HUES48 (cell line): ENCODE data around the gene PPIL6.

Experiments
- H3K27ac ChIP-seq: one replicate; pipeline ENCODE4 v1.7.0; 2013; ENCODE audit warnings: low read depth, low read length, inconsistent platforms
- H3K27me3 ChIP-seq: 2 replicates; pipeline ENCODE4 v1.6.1; 2013; ENCODE audit warnings: mild to moderate bottlenecking, low read length; ENCODE audit not compliant: control insufficient read depth, insufficient read depth
- H3K36me3 ChIP-seq: 2 replicates; pipeline ENCODE4 v1.6.1; 2013; ENCODE audit warnings: low read length; ENCODE audit not compliant: control insufficient read depth, insufficient read depth
- H3K4me1 ChIP-seq: 2 replicates; pipeline ENCODE4 v1.6.1; 2013; ENCODE audit warnings: mild to moderate bottlenecking, low read length; ENCODE audit not compliant: control insufficient read depth, insufficient read depth
- H3K4me3 ChIP-seq: 2 replicates; pipeline ENCODE4 v1.5.1; 2013; ENCODE audit warnings: mild to moderate bottlenecking, low read depth, low read length
- H3K9ac ChIP-seq: 2 replicates; pipeline ENCODE4 v1.6.1; 2013; ENCODE audit warnings: mild to moderate bottlenecking, low read depth, low read length, moderate library complexity
- H3K9me3 ChIP-seq: 2 replicates; pipeline ENCODE4 v1.6.1; 2013; ENCODE audit warnings: low read length; ENCODE audit not compliant: control insufficient read depth, insufficient read depth

The PPIL6 gene

GRCh38 chr6:109428889-109429477 is 11.4 kb downstream of the PPIL6 start:
- Histone ChIP-seq H3K27ac (no peak overlapping the region), H3K36me3 (no peaks in the 10 kb centered on the region), H3K4me3 (no peak overlapping the region), H3K9me3 (no peaks in the 10 kb centered on the region), H3K9ac (no peak overlapping the region), H3K4me1 (no peaks in the 10 kb centered on the region), H3K27me3 (no peaks in the 10 kb centered on the region)

- no peaks in the 10 kb centered on the region for H3K27me3 ChIP-seq
- no peaks in the 10 kb centered on the region for H3K9me3 ChIP-seq
- H3K4me1 ChIP-seq: no peaks in the 10 kb centered on the region
- H3K9ac ChIP-seq: no peak overlapping the region
- no peak overlapping the region for H3K4me3 ChIP-seq
- no peaks in the 10 kb centered on the region for H3K36me3 ChIP-seq
- H3K27ac ChIP-seq: no peak overlapping the region
Measured at GRCh38 chr6:109424946-109425345, 15.5 kb downstream of the PPIL6 start.

- no peaks in the 10 kb centered on the region for H3K4me1 ChIP-seq
- H3K4me3 ChIP-seq: no peak overlapping the region
- no peaks in the 10 kb centered on the region for H3K36me3 ChIP-seq
- H3K27me3 ChIP-seq: no peaks in the 10 kb centered on the region
- no peaks in the 10 kb centered on the region for H3K9me3 ChIP-seq
- no peak overlapping the region for H3K9ac ChIP-seq
- no peak overlapping the region for H3K27ac ChIP-seq
Measured at GRCh38 chr6:109421184-109421583, 19.2 kb downstream of the PPIL6 start.

- H3K9me3 ChIP-seq: no peaks in the 10 kb centered on the region
- H3K4me1 ChIP-seq: no peaks in the 10 kb centered on the region
- no peaks in the 10 kb centered on the region for H3K36me3 ChIP-seq
- no peaks in the 10 kb centered on the region for H3K27me3 ChIP-seq
- no peak overlapping the region for H3K9ac ChIP-seq
- H3K27ac ChIP-seq: no peak overlapping the region
- no peak overlapping the region for H3K4me3 ChIP-seq
Measured at GRCh38 chr6:109420751-109421150, 19.7 kb downstream of the PPIL6 start.

GRCh38 chr6:109417646-109418045 is 22.8 kb downstream of the PPIL6 start:
- H3K9me3 ChIP-seq: no peaks in the 10 kb centered on the region
- H3K9ac ChIP-seq: no peak overlapping the region
- no peaks in the 10 kb centered on the region for H3K27me3 ChIP-seq
- H3K4me1 ChIP-seq: no peaks in the 10 kb centered on the region
- H3K27ac ChIP-seq: no peak overlapping the region
- H3K4me3 ChIP-seq: no peak overlapping the region
- no peaks in the 10 kb centered on the region for H3K36me3 ChIP-seq

- H3K27ac ChIP-seq: no peak overlapping the region
- no peak overlapping the region for H3K9ac ChIP-seq
- no peak overlapping the region for H3K4me3 ChIP-seq
- H3K9me3 ChIP-seq: no peaks in the 10 kb centered on the region
- H3K4me1 ChIP-seq: no peaks in the 10 kb centered on the region
- no peaks in the 10 kb centered on the region for H3K36me3 ChIP-seq
- H3K27me3 ChIP-seq: no peaks in the 10 kb centered on the region
Measured at GRCh38 chr6:109411034-109411433, 29.4 kb downstream of the PPIL6 start.

- Histone ChIP-seq H3K4me1 (no peaks in the 10 kb centered on the region), H3K36me3 (no peaks in the 10 kb centered on the region), H3K4me3 (no peak overlapping the region), H3K9me3 (no peaks in the 10 kb centered on the region), H3K9ac (no peak overlapping the region), H3K27ac (no peak overlapping the region), H3K27me3 (no peaks in the 10 kb centered on the region)
Measured at GRCh38 chr6:109406196-109406595, 34.2 kb downstream of the PPIL6 start.

GRCh38 chr6:109397020-109397419 is 43.4 kb downstream of the PPIL6 start:
- Histone ChIP-seq H3K27ac (no peak overlapping the region), H3K36me3 (no peaks in the 10 kb centered on the region), H3K9ac (no peak overlapping the region), H3K4me3 (no peak overlapping the region), H3K9me3 (no peaks in the 10 kb centered on the region), H3K4me1 (no peaks in the 10 kb centered on the region), H3K27me3 (no peaks in the 10 kb centered on the region)

GRCh38 chr6:109396046-109396718 is 44.2 kb downstream of the PPIL6 start:
- Histone ChIP-seq H3K9me3 (no peaks in the 10 kb centered on the region), H3K36me3 (no peaks in the 10 kb centered on the region), H3K27me3 (no peaks in the 10 kb centered on the region), H3K27ac (no peak overlapping the region), H3K4me1 (no peaks in the 10 kb centered on the region), H3K4me3 (no peak overlapping the region), H3K9ac (no peak overlapping the region)

GRCh38 chr6:109393886-109394281 is 46.5 kb downstream of the PPIL6 start:
- no peaks in the 10 kb centered on the region for H3K36me3 ChIP-seq
- H3K27me3 ChIP-seq: no peaks in the 10 kb centered on the region
- no peak overlapping the region for H3K9ac ChIP-seq
- no peaks in the 10 kb centered on the region for H3K9me3 ChIP-seq
- H3K4me3 ChIP-seq: no peak overlapping the region
- no peaks in the 10 kb centered on the region for H3K4me1 ChIP-seq
- H3K27ac ChIP-seq: no peak overlapping the region

- Histone ChIP-seq H3K4me3 (no peak overlapping the region), H3K4me1 (no peaks in the 10 kb centered on the region), H3K36me3 (no peaks in the 10 kb centered on the region), H3K9ac (no peak overlapping the region), H3K27ac (no peak overlapping the region), H3K9me3 (no peaks in the 10 kb centered on the region), H3K27me3 (no peaks in the 10 kb centered on the region)
Measured at GRCh38 chr6:109393157-109393885, 47.1 kb downstream of the PPIL6 start.
